HG03025 (cell line): ENCODE results near the gene LGALS7.

ENCODE experiments used
- ATAC-seq: cut with Tn5 transposase; IDR thresholded peaks from one replicate; pipeline ENCODE4 v1.9.1; 2021; ENCODE audit warnings: mild to moderate bottlenecking, moderate library complexity; ENCODE audit not compliant: unreplicated experiment, low FRiP score

The LGALS7 gene

GRCh38 chr19:38741670-38742069, 31.6 kb downstream of the LGALS7 start:
- ATAC-seq: no peak

DNA sequence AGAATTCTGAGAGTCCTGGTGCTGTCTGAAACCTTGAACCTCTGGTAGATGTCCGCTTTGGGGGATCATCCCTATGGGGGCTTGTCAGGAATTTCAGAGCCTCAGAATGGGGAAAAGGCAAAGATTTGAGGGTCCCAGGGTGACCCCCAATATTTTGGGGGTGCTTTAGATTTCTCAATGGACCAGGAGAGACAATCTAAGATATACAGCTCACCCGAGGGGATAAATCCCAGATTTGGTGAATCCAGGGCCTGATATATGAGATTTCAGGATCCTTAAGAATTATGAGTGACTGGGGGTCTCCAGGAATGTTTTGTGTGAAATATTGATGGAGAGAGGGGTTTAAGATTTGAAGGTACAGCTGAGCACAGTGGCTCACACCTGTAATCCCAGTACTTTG, 32.4 kb downstream of the LGALS7 start:
- no peak for ATAC-seq

- no peak for ATAC-seq
Measured at GRCh38 chr19:38740257-38740592, 33.1 kb downstream of the LGALS7 start.

DNA sequence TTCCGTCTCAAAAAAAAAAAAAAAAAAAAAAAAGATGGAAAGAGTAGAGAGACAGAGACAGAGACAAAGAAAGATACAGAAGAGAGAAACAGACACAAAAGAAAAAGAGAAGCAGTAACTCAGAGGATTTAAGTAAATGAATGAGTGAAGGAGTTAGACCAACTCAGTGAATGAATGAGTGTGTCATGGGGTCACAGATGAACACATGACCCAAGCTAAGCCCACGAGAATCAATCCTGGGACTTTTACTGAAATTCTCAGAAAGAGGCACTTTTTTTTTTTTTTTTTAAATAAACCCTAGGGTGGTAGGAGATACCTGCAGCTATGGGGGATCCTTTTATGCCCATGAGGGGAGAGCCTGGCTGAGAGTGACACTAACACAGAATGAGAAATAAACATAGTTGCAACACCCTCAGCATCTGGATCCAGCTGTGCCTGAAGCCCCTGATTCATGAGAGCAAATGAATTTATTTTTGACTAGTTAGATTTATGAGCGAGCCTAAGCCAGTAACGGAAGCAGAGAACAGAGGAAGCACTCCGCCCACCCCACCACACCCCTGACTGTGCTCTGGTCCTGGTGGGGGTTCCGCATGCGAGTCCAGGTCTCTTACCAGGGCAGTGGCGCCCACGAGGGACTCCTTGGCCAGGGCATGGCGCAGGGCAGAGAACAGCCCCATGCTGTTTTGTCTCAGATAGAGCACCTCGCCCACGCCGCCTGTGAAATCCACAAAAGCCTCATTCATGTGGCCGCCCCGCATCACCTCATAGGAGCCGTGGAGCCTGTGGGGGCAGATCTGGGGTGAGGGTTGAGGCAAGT, 33.7 kb downstream of the LGALS7 start:
- ATAC-seq: no peak

DNA sequence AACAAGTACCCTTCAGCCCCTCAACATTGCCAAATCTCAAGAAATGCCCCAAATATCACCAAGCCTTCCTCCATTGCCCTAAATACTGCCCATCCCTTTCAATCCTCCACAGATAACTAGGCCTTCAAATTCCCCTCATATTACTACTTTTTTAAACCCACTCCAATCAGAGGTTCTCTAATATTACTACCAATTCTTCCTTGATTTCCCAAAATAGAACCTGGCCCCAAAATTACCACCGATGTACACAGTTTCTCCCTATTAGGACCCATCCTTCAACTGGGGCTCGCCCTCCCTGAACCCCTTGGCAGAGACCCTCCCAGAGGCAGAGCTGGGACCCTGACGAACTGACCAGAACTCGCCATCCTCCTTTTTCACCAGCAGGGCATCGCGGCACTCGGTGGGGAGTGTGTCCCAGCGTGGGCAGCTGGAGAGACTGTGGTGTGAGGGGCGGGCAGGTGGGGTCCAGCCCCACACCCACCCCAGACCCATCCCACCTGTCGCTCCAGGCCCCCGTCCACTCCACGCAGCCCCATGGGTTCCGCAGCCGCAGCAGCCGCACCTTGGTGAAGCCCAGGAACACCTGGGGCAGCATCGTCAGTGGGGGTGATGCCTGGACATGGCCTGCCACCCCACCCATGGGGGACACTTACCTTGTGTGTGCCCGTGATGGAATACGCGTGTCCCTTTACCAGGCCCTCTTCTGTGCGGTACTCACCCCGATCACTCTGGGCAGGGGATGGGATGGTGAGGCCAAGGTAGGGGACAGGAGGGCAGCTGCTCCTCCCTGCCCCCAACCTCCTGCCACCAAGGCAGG, 35.2 kb downstream of the LGALS7 start:
- ATAC-seq: no peak

DNA sequence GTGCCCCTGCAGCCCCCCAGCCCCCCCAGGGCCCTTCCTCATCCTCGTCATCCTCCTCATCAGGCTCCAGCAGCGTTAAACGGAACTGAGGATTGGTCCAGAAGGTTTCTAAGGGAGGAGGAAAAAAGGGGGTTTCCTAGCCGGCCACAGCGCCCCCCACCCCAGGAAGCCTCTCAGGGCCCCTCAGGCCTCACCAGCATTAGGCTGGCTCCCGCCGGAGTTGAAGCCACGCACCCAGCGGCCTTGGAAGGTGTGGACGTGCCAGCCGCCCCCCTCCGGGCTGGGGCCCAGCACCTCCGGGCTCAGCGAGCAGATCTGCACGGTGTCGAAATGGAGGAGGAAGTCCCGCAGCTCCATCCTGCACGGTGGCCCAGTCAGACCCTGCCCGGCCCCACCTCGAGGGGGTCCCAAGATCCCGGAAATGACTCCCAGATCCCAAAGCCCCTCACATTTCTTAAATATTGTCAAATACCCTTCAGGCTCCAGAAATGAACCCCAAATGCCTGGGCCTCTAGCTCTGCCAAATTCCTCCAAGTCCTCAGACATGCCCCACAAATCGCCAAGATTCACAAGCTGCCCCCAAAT, 35.9 kb downstream of the LGALS7 start:
- ATAC-seq: no peak

GRCh38 chr19:38736413-38737280, 36.7 kb downstream of the LGALS7 start:
- ATAC-seq: no peak

DNA sequence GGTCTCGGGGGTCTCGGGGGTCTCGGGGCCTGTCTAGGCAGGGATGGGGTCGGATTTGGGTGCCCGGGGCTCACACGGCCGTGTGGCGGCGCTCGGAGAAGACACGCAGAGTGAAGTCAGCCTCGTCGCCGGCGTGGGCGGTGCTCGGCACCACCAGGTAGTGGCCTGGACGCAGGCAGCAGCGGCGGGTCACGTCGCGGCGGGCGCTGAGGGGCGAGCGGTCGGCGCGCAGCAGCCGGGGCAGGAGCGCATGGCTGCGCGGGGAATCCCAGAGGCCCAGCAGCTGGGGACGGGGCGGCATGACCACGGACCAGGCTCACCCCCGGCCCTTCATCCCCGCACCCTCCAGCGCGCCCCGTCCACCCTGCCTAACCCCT, 37.3 kb downstream of the LGALS7 start:
- ATAC-seq: no peak

GRCh38 chr19:38735257-38735686, 38.0 kb downstream of the LGALS7 start:
- no peak for ATAC-seq

DNA sequence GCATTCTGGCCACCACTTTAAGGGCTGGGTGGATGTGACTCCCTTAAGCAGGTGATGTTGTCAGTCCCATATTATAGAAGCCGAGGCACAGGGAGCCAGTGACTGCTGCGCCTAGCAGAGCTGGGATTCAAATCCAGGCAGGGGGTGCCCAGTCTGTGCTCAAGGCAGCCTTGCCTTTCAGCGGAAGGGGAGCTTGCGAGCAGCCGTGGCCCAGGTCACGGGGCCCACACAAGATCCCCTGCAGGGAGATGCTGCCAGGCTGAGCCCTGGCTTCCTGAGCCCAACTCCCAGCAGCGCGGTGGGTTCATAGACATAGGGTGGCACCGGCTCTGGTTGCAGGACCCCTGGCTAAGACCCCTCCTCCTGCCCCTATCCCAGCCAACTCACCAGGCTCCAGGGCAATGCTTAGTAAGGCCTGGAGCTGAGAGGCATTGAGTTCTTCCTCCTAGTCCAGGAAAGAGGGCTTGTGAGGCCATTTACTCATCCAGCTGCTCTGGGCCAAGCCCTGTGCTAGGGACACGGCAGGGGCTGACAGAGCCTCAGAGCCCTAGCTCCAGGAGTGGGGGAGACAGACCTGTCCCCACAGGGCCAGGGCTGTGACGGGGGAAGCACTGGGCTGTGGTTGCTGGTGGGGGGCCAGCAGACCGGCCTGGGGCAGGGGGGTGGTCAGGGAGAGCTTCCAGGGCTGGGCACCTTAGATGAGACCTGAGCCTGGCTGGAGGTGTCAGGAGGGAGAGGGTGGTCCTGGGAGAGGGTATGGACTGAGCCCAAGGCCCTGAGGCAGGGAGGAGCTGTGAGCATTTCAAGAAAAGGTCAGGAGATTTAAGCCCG, 38.7 kb downstream of the LGALS7 start:
- ATAC-seq: no peak

DNA sequence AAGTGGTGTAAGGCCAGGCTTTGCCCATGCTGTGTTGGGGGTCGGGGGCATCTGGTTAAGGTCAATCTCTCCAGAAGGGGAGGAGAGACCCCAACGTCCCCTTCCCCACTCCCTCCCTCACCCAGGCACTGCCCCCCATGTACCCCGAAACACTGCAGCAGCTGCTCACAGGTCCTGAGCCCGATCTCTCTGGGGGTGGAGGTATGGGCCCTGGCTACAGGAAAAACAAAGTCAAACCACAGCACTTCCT, 39.2 kb downstream of the LGALS7 start:
- ATAC-seq: no peak

DNA sequence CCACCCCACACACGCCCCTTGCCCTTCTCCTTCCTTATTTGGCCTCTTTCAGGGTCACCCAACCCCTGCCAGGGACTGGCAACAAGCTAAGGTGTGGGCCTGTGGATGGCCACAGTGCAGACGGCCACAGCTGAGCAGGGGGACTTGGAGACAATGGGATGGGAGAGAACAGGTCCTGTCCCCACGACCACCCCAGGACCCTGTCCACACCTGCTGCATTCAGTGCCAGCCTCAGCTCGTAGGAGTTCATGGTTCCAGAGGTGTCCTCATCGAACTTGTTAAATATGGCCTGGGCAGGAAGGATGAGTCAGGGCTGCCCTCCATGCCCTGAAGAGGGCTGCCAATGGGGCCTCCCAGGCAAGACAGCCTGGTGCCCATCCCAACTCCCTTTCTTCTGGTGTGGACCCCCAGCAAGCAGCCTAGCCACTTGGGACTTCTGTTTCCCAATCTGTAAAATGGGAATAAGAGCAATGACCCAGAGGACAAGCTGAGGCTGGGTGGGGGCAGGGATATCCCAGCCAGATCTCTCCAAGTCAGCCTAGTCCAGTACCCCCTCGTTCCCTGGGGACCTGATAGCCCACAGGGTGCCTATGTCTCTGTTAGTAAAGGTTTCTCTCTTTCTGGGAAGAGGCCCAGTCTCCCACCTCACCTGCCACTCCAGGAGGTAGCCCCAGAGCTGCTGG, 39.7 kb downstream of the LGALS7 start:
- no peak for ATAC-seq

GRCh38 chr19:38733241-38733492, 40.1 kb downstream of the LGALS7 start:
- ATAC-seq: no peak

DNA sequence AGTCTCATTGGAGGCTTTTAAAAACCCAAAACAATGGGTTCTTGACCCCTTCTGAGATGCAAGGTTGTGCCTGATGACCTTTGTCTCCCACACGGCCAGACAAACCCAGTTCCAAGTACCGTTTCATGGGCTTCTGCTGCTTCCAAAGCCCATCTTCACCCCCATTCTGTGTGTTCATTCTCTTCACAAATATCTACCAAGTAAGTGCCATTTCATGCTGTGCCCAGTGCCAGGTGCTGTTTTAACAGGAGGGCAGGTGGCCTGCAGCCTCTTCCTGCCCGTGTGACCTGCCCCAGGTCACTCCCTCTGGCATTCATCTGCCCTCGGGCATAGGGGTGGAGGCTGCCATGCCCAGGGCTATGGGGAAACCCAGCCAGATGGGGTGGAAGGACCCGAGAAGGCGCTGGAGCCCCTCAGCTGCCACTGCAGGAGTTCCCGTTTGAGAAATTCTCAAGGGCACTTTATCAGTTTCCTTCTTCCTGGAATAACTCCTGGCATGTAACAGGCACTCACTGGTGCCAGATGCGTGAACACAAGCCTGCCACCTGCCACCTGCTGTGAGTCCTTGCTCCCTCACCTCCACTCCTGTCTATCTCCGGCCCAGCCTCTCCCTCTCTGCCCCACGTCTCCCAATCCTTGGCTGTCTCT, 41.5 kb downstream of the LGALS7 start:
- ATAC-seq: no peak

DNA sequence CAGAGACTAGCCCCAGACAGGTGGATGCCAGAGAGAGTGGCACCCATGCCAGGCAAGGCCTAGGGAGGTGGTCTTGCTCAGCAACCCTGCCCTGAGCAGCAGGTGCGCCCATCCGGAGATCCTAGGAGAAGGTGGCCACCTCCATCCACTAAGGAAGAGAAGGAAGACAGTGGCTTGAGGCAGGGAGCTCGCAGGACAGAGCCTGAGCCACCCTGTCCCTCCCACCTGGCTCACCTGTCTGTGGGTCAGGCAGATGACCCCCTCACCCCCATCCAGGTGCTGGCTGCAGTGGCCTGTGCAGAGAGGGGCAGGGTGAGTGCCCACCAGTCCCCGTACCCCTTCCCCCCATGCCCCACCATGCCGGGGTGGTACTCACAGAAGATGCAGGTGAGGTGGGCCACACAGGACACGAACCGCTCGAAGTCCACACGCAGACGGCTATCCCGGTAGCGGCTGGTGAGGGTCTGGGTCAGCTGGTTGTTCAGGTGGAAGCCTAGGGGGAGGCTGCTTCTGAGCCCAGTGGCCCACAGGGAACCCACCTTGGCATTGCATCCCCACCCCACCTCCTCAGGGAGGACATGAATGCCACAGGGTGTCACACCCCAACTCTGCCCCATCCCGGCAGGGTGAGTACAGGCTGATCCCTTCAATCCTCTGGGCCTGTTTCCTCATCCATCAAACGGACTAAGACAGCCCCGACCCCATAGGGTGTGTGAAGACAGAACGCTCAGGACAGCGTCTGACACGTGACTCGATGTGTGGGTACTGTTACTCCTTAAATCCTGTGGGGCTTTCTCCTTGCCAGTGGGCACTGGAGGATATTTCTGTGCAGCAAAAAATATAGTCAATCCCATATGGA, 42.4 kb downstream of the LGALS7 start:
- ATAC-seq: no peak

DNA sequence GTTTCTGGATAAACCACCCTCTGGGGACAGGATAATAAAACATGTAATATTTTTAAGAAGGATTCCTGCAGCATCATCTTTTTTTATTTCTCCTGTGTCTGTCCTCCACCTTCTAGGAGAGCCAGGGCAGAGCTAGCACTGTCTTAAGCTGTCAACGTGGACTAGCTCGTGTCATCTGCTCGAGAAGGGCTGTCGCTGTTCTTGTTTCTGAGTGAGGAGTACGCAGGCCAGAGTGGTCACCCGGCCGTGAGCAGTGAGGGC, 42.9 kb downstream of the LGALS7 start:
- no peak for ATAC-seq

GRCh38 chr19:38729653-38730469, 43.5 kb downstream of the LGALS7 start:
- no peak for ATAC-seq
